Amygdala (tissue), 56 donors: ENCODE results near the gene ETV6.
"Not testable (repeated sequence)": the region's sequence is repeated elsewhere in the genome, so short reads cannot be mapped to it uniquely, and the experiment has no call there.

Experiments used
- DNase-seq, 56 donors: peaks; one replicate each; lab custom pipeline; 2025; lab: John Stamatoyannopoulos, UW

Gene ETV6

DNA sequence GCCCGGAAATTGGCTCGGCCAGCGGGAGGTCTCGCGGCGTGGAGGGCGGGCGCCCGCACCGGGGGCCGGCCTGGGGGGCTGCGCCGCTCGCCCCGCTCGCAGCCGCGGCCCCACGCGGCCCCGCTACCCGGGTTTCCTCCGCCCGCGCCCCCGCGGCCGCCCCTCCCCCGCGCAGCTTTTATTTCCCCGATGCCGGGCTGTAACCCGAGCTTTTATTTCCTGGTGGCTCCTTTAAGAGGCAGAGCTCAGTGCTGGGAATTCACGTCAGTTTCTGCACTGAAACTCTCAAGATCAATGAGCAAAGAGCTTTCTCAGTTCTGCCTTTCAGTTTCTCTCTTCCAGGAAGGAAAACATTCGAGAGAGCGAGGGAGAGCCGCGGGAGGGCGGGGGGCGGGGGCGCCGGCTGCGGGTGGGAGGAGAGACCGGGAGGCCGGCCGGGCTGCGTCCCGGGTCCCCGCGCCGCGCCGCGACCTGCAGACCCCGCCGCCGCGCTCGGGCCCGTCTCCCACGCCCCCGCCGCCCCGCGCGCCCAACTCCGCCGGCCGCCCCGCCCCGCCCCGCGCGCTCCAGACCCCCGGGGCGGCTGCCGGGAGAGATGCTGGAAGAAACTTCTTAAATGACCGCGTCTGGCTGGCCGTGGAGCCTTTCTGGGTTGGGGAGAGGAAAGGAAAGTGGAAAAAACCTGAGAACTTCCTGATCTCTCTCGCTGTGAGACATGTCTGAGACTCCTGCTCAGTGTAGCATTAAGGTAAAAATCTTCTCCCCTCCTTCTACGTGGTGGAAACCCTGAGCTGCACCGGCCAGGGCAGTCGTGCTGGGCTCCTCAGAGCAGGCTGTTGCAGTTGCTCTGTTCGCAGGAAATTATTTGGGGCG lies at the start of gene ETV6:
ETV6 (plus strand) TSS at position 262 of the 873 bp plus-strand sequence; CDS start at position 716, 454 bp downstream.
- peak in 50 of 56 donors; percentile 11 to 79 (median 50) for DNase-seq

DNA sequence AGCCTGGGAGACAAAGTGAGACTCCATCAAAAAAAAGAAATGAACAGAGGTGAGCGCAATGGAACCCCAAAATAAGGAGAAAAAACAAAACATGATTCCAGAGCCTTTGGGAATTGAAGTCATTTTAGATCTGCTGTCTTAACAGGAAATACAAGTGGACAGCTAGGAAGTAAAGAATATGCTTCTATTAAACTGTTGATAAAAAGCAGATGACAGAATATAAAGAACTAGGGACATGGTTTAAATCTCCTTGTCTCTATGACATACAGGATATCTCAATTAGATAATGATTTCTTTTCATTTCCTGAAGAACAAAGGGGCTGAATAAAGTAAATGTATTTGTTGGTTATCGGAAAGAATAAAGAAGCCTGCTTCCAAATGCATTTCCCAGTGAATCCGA lies 49.3 kb upstream of the ETV6 start:
- DNase-seq, result no peak

DNA sequence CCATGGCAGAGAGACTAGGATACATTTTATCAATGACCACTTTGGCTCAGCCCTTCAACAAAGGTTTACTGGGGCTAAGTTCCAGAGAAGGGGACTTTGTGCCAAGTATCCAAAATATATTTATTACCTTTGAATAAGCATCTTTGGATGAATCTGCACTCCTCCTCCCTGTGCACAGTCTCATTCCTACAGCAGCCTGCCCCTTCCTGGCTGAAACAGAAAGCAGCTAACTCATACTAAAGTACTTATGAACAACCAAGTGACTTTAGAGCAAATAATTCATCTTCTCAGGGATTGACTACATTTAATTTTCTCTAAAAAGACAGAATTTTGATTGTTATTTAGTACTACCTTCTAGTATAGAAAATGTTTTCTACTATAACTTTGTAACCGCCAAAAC lies 47.8 kb upstream of the ETV6 start:
- DNase-seq, result no peak

DNA sequence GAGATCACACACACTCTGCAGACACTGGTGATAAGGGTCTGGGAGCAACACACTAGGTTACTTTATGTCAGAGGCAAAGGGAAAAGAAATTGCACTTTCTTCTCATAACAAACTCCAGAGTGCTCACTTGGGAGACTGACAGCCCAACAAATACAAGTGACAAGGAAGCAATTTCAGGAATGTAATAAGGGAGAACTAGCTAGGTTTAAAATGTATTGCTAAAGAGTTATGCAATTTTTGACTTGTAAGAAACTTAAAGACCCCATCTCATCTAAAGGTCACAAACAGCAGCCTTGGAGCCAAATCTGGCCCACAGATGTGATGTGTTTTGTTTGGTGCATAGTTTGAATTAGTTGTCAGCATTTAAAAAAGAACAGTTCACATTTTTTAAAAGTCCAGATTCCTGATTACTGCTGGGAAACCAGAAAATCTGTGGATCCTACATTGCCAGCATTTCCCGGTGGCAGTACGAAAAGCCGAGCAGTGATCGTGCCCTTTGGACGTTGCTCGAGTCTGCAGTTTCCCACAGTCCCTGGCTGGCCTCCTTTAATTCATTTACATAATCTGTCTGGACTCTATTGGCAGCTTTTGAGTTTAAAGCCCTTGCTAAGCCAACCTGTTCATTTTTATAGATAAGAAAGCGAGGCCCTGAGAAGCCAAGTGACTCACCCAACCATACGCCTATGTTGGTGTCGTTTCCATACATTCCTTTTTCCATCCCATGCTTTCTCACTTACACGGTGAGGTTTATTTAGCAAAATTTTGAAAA lies 42.0 kb upstream of the ETV6 start:
- no peak for DNase-seq

DNA sequence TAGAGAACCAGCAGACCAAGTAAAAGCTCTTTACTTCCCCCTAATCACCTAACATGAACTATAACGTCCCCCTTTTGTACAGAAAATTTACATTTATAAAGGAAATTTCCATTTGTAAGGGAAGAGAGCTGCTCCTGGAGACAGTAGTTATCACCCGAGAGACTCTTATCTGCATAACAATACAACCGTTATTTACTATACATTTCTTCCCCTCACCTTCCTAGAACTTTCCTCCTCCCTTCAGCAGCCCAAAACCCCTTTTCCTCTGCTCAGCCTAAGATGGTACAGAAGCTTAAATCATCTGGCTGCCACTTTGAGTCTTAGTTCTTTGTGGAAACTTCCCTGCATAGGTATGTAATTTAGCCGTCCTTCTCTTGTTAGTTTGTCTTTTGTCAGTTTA lies 40.4 kb upstream of the ETV6 start:
- no peak for DNase-seq

DNA sequence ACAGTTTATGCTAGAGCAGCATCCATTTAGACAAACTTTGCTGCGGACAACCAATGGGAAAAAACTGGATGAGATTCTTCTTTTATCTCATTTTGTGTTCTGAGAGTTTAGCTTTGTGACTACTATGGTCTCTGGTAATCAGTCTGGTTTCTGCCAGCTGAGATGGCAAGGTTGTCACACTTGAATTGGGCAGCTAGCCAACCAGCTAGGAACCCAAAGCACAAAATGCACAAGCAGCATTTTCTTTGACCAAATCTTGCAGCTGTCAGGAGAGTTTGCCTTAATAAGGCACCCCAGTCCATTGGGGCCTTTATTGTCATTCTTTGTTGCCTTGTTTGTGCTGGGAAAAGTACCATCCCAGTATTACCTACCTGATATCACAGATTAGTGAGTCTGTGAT lies 34.0 kb upstream of the ETV6 start:
- no peak for DNase-seq

DNA sequence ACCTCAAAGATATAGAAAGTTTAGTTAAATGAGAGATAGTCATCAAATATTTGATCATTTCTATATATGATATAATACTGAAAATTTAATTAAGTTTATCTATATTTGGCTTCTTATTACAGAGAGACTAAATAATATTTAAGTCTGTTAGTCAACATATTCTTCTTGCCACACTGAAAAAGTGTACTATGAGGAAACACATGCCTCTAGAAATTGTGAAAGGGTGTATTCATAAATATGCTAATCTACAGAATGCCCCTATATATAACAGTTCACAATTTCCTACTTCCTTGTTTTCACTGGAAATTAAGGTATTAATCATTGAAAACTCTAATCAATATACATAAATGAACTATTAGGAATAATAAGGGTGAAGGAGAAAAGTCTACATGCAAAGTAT lies 31.4 kb upstream of the ETV6 start:
- DNase-seq, result no peak

DNA sequence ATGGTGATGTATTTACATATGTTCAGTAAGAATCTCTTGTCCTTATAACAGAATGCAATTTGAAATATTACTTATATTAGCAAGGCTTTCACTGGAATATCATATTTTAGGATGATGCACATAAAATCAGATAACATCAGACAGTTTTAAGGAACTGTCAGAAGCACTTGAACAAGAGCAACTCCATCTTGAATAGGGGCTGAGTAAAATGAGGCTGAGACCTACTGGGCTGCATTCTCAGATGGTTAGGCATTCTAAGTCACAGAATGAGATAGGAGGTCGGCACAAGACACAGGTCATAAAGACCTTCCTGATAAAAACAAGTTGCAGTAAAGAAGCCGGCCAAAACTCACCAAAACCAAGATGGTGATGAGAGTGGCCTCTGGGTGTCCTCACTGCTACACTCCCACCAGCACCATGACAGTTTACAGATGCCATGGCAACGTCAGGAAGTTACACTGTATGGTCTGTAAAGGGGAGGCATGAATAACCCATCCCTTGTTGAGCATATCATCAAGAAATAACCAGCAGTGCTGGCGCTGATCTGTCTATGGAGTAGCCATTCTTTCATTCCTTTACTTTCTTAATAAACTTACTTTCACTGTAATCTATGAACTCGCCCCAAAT lies 27.6 kb upstream of the ETV6 start:
- DNase-seq, result peak in 10 of 56 donors; percentile 1 to 43 (median 10)

DNA sequence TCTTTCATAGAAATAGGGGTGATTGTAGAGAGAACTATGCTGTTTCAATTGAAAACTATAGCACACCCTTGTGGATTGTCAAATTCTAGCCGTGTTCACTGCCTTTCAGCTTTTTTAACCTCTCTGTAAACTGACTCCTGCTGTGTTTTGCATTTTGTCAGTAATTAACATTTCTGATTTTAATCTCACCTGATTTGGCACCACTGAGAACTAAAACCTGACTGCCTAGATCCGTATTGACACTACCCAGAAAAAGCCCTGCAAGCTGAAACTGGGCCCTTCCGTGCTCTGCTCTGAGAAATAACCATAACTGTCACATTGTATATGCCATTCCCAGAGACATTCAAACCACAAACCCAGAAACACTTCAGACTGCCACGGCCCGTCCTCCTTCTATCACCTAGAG lies 26.6 kb upstream of the ETV6 start:
- no peak for DNase-seq

DNA sequence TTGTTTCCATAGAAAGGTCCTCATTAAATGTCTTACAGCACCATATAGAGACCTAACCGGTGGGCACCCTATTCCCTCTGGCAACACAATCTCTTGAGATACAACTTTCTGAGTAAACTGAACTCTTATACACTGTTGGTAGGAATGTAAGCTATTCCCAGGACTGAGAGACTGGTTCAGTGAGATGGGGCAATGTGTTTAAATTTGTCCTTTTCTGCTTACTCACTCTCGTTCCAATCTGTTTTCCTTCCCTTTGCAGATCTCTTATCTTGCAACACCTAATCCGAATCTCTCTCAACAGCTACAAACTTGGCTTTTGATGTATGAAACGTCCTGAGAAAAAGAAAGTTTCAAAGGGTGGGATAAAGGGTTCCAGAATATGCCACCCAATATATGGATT lies 26.1 kb upstream of the ETV6 start:
- DNase-seq, result no peak

DNA sequence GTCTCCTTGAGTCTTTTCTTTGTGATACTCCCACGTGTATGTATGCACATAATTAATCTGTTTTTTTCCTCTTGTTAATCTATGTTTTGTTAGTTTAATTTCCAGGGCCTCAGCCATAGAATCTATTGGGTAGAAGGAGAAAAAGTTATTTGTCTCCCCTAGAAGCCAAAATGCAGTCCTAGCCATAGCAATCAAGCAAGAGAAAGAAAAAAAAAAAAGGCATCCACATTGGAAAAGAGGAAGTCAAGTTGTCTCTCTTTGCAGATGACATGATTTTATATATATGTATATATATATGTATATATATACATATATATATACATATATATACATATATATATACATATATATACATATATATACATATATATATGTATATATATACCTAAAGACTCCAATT lies 25.4 kb upstream of the ETV6 start:
- DNase-seq, result no peak

DNA sequence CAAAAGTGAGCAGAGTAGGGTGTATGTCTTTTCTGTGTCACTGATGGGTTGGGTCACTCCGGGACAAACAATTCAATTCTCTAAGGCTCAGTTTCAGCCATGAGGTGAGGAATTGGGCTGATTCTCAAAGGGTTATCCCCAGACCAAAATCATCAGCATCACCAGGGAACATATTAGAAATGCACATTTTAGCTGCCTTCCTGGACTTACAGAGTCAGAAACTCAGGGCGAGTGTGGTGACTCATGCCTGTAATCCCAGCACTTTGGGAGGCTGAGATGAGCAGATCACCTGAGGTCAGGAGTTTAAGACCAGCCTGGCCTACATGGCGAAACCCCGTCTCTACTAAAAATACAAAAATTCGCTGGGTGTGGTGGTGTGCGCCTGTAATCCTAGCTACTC lies 21.8 kb upstream of the ETV6 start:
- not testable (repeated sequence) for DNase-seq

DNA sequence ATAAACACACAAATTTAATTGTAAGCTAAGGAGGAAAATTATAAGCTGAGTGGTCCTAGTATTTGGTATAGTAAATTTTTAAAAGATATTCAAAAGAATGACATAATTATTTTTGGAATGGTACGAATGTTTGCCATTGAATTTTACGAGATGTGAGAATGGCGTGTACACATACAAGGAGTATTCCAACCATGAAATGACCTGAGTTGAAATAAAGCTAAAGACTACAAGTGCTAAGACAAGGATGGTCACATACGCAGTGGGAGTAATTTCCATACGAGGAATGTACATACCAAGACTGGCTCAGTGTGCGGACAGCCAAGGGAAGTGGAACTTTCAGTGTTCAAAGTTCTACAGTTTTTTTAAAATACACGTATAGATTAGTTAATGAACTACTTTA lies 21.1 kb upstream of the ETV6 start:
- no peak for DNase-seq

DNA sequence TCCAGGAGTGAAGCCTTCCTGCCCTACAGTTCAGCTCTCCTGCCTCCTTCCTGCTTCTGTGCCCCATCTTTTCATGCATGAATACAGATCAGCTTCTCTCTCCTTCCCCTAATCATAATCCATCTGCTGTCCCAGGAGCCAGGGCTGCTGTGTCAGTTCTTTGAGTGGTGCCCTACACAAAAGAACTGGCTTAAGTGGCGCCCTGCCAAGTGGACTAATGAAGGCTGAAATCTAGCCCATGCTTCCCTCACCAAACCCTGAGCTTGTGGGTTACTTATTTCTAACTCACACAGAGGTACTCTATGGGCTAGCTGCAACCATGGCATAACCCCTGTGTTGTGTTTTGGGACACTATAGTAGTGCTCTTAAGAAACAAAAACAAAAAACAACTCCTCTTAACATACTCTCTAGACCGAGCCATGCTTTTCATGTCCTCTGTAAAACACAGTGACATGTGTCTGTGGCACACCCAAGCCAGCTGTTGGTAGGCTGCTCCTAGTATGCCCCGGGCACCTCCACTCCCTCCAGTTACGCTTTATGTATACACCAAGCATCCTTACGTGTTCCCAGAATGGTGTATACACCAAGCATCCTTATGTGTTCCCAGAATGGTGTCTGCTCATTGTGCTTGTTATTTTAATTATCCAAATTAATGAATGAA lies 19.3 kb upstream of the ETV6 start:
- DNase-seq, result peak in 7 of 56 donors; percentile 2 to 29 (median 17)

DNA sequence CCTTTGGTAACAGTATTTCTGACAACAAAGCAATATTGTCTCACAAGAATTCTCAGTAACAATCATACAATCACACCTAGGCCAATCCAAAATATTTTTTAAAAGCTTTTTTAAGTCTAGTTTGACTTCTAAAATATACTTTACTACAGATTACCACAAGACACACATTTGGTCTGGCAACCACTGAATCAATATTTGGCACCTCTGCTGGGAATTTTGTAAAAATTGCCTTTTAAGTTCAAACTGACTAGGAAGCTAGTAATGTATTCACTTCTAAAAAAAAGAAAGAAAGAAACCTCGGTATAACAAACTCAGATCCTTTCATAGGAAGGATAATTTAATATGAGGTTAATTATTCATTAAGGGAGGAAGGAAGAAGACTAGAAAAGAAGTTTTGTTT lies 18.2 kb upstream of the ETV6 start:
- no peak for DNase-seq

DNA sequence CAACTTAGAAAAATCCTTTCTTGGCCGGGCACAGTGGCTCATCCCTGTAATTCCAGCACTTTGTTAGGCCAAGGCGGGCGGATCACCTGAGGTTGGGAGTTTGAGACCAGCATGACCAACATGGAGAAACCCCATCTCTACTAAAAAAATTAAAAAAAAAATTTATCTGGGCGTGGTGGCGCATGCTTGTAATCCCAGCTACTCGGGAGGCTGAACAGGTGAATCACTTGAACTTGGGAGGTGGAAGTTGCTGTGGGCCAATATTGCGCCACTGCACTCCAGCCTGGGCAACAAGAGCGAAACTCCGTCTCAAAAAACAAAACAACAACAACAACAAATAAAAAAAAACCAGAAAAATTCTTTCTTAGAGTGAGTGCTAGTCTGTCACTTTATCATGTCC lies 17.6 kb upstream of the ETV6 start:
- DNase-seq, result not testable (repeated sequence)

DNA sequence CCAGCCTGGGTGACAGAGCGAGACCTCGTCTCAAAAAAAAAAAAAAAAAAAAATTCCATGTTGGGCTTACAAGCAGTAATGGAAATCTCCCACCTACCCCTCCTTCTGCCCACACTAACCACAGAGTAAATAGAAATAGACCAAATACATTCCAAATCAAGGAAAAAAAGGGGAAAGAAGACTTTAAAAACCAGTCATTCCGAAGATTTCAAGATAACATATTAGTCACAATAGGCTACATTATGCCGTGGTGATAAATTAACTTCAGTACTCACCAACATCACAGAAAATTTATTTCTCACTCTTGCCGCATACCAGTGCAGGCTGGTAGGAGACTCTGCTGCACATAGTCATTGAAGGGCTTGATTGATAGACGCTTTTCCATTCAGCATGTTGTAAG lies 15.5 kb upstream of the ETV6 start:
- no peak for DNase-seq

DNA sequence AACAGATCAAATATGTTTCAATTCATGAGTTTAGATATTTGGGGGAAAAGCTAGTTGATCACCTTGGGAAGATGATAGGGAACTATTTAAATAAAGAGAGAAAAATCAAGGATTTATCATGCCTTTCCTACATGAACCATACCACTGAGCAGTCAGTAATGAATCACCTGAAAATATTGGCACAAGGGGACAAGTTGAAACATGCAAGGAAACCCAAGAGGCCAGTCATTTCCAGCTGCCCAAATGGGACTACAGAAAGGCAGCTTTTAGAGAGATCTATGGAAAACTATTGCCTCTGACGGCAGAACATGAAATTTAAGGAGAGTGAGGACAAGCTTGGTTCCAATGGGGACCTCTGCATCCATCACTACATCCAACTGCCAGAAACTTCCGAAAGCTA lies 14.1 kb upstream of the ETV6 start:
- no peak for DNase-seq

DNA sequence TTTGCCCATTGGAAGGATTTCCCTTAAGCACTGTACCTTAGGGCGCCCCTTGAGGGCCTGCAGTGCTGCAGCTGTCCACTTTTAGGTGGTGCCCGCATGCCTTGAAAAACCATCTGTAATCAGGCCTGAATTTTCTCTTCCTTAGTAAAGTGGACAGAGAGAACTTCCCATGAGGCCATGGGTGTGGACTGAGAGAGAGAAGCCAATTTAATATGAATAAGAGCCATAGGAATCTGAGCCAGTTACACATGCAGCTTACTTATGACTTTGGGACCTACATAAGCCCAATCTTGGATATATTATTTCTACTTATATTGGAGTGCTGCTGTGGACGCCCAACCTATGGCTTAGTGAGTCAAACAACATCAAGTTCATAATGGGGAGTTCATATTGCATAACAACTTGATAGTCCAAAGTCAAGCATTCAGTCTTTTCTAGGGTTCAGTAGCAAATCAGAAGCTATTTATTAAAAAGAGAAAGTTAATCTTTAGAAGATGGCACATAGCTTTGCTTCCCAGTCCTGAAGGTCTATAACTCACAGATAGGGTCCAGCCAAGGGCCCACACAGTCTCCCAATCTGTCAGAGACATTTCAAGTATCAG lies 11.1 kb upstream of the ETV6 start:
- no peak for DNase-seq

DNA sequence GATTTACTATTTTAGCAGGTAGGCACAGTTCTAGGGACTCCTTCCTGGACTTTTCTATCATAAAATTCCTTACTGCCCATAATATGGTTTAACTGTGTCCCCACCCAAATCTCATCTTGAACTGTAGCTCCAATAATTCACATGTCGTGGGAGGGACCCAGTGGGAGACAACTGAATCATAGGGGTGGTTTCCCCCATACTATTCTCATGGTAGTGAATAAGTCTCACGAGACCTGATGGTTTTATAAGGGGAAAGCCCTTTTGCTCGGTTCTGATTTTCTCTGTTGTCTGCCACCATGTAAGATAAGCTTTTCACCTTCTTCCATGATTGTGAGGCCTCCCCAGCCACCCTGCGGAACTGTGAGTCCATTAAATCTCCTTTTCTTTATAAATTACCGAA lies 10.0 kb upstream of the ETV6 start:
- no peak for DNase-seq
